HepG2 (cell line): Measurements from ENCODE around the gene ACTN3. TPM values are rescaled to one million over a fixed set of nuclear protein-coding genes. Genes with fewer than 3 reads are reported as not detected.

Source experiments
- AGO2 ChIP-seq: fragments of 200-400 bp; formaldehyde crosslinking; optimal IDR thresholded peaks from 2 replicates; pipeline ENCODE3; 2017; ENCODE audit warnings: mild to moderate bottlenecking, low read depth, low read length, moderate library complexity
- HDAC1 ChIP-seq: sonication (generic); formaldehyde crosslinking; IDR thresholded peaks from 2 replicates; pipeline ENCODE4 v1.5.1; 2020; ENCODE audit warnings: mild to moderate bottlenecking, missing genetic modification reagents
- JUNB ChIP-seq: sonication (generic); formaldehyde crosslinking; IDR thresholded peaks from 2 replicates; pipeline ENCODE4 v1.8.0; 2022; ENCODE audit warnings: missing genetic modification reagents, mild to moderate bottlenecking, borderline replicate concordance
- KDM2A ChIP-seq: sonication (generic); formaldehyde crosslinking; IDR thresholded peaks from 2 replicates; pipeline ENCODE4 v1.4.0; 2020; ENCODE audit warnings: low read depth, missing genetic modification reagents, borderline replicate concordance
- MLLT10 ChIP-seq: sonication (generic); formaldehyde crosslinking; IDR thresholded peaks from 2 replicates; pipeline ENCODE4 v1.4.0; 2020; ENCODE audit warnings: missing genetic modification reagents
- MXI1 ChIP-seq: IDR thresholded peaks from 3 replicates; pipeline ENCODE4 v1.6.1; 2012; ENCODE audit warnings: low read depth, low read length, inconsistent platforms, borderline replicate concordance
- PAX8 ChIP-seq: sonication (generic); formaldehyde crosslinking; IDR thresholded peaks from 2 replicates; pipeline ENCODE4 v1.8.0; 2022; ENCODE audit warnings: mild to moderate bottlenecking, missing genetic modification reagents, borderline replicate concordance
- POLR2AphosphoS2 ChIP-seq: IDR thresholded peaks from 2 replicates; pipeline ENCODE4 v1.6.1; 2011; ENCODE audit warnings: low read depth, low read length, improper control_type of control experiment
- REL ChIP-seq: sonication (generic); formaldehyde crosslinking; conservative IDR thresholded peaks from 2 replicates; pipeline ENCODE4 v1.8.0; 2022; ENCODE audit warnings: mild to moderate bottlenecking, missing genetic modification reagents, moderate library complexity
- RNF2 ChIP-seq: fragments of 450-650 bp; conservative IDR thresholded peaks from 2 replicates; pipeline ENCODE4 v1.6.1; 2016; ENCODE audit warnings: low read depth
- SALL1 ChIP-seq: sonication (generic); formaldehyde crosslinking; IDR thresholded peaks from 2 replicates; pipeline ENCODE4 v1.8.0; 2022; ENCODE audit warnings: mild to moderate bottlenecking, missing genetic modification reagents
- SATB2 ChIP-seq: sonication (generic); formaldehyde crosslinking; IDR thresholded peaks from 2 replicates; pipeline ENCODE4 v1.5.0; 2020; ENCODE audit warnings: missing genetic modification reagents
- SIX1 ChIP-seq: sonication (generic); formaldehyde crosslinking; IDR thresholded peaks from 2 replicates; pipeline ENCODE4 v1.4.0; 2020; ENCODE audit warnings: missing genetic modification reagents, borderline replicate concordance
- SMYD3 ChIP-seq: sonication (generic); formaldehyde crosslinking; IDR thresholded peaks from 2 replicates; pipeline ENCODE4 v1.8.1; 2023; ENCODE audit warnings: mild to moderate bottlenecking, missing genetic modification reagents
- THYN1 ChIP-seq: sonication (generic); formaldehyde crosslinking; IDR thresholded peaks from 2 replicates; pipeline ENCODE4 v1.8.1; 2023; ENCODE audit warnings: low read depth, mild to moderate bottlenecking, moderate library complexity, missing genetic modification reagents, borderline replicate concordance
- XRCC5 ChIP-seq: fragments of 200-400 bp; formaldehyde crosslinking; optimal IDR thresholded peaks from 2 replicates; pipeline ENCODE3; 2017; ENCODE audit warnings: mild to moderate bottlenecking, low read length
- ZEB1 ChIP-seq: IDR thresholded peaks from 2 replicates; pipeline ENCODE4 v1.6.1; 2012; ENCODE audit warnings: mild to moderate bottlenecking, low read depth, inconsistent platforms; ENCODE audit not compliant: insufficient replicate concordance
- ZMYM4 ChIP-seq: sonication (generic); formaldehyde crosslinking; IDR thresholded peaks from 2 replicates; pipeline ENCODE4 v1.8.1; 2023; ENCODE audit warnings: mild to moderate bottlenecking, missing genetic modification reagents
- ZNF160 ChIP-seq: sonication (generic); formaldehyde crosslinking; IDR thresholded peaks from 2 replicates; pipeline ENCODE4 v1.8.0; 2022; ENCODE audit warnings: mild to moderate bottlenecking, inconsistent platforms, missing genetic modification reagents
- ZNF24 ChIP-seq: fragments of 450-650 bp; IDR thresholded peaks from 2 replicates; pipeline ENCODE4 v1.6.1; 2017; ENCODE audit warnings: antibody characterized with exemption, mild to moderate bottlenecking
- ZNF274 ChIP-seq: sonication (generic); formaldehyde crosslinking; IDR thresholded peaks from 2 replicates; pipeline ENCODE4 v1.5.1; 2020; ENCODE audit warnings: mild to moderate bottlenecking, missing genetic modification reagents
- ZNF354B ChIP-seq: sonication (generic); formaldehyde crosslinking; IDR thresholded peaks from 2 replicates; pipeline ENCODE4 v1.8.0; 2022; ENCODE audit warnings: mild to moderate bottlenecking, missing genetic modification reagents
- ZNF543 ChIP-seq: sonication (generic); formaldehyde crosslinking; IDR thresholded peaks from 2 replicates; pipeline ENCODE4 v1.4.0; 2020; ENCODE audit warnings: mild to moderate bottlenecking, missing genetic modification reagents
- ZNF546 ChIP-seq: sonication (generic); formaldehyde crosslinking; conservative IDR thresholded peaks from 2 replicates; pipeline ENCODE4 v1.8.1; 2023; ENCODE audit warnings: mild to moderate bottlenecking, missing genetic modification reagents
- ZNF562 ChIP-seq: sonication (generic); formaldehyde crosslinking; IDR thresholded peaks from 2 replicates; pipeline ENCODE4 v1.8.0; 2022; ENCODE audit warnings: missing genetic modification reagents, borderline replicate concordance
- ZNF567 ChIP-seq: sonication (generic); formaldehyde crosslinking; IDR thresholded peaks from 2 replicates; pipeline ENCODE4 v1.8.1; 2023; ENCODE audit warnings: mild to moderate bottlenecking, missing genetic modification reagents, borderline replicate concordance
- ZNF672 ChIP-seq: sonication (generic); formaldehyde crosslinking; IDR thresholded peaks from 2 replicates; pipeline ENCODE4 v1.8.1; 2022; ENCODE audit warnings: missing genetic modification reagents
- ZNF816 ChIP-seq: sonication (generic); formaldehyde crosslinking; IDR thresholded peaks from 2 replicates; pipeline ENCODE4 v1.8.0; 2022; ENCODE audit warnings: missing genetic modification reagents, mild to moderate bottlenecking, borderline replicate concordance
- ZNF839 ChIP-seq: sonication (generic); formaldehyde crosslinking; IDR thresholded peaks from 2 replicates; pipeline ENCODE4 v1.4.0; 2020; ENCODE audit warnings: missing genetic modification reagents, mild to moderate bottlenecking, borderline replicate concordance
- ZZZ3 ChIP-seq: sonication (generic); formaldehyde crosslinking; IDR thresholded peaks from 2 replicates; pipeline ENCODE4 v1.4.0; 2020; ENCODE audit warnings: missing genetic modification reagents, mild to moderate bottlenecking, borderline replicate concordance
- polyA plus RNA-seq, 8 experiments: library from polyadenylated mRNA; depleted of rRNA in 3 of 8; stranded (reverse) in 7 of 8; unstranded in 1 of 8; fragments of >200 nt; fragmentation: Illumina TruSeq in 4 of 8; extraction: Trizol in 4 of 8; gene quantifications; 2 replicates each; pipeline versions ENCODE4 v1.2.1 to v1.2.3, GENCODE V29; 2011 to 2016; ENCODE audit warnings: low read depth in 4 of 8, missing spikeins in 1 of 8, mixed read lengths in 1 of 8; ENCODE audit not compliant: insufficient read depth in 1 of 8
- total RNA-seq, 5 experiments: library from RNA; depleted of rRNA; stranded (reverse); fragments of >200 nt; fragmentation: Illumina TruSeq; extraction: Trizol; gene quantifications; 2 replicates each; pipeline ENCODE4 v1.2.3, GENCODE V29; 2016; ENCODE audit warnings: low read depth in 1 of 5
- TF ChIP-seq, protein P1 (sequence below): sonication (generic); formaldehyde crosslinking; IDR thresholded peaks from 2 replicates; pipeline ENCODE4 v1.5.0; 2020; ENCODE audit warnings: missing genetic modification reagents, mild to moderate bottlenecking, borderline replicate concordance
- TF ChIP-seq, protein P2 (sequence below): sonication (generic); formaldehyde crosslinking; IDR thresholded peaks from 2 replicates; pipeline ENCODE4 v1.8.1; 2023; ENCODE audit warnings: mild to moderate bottlenecking, missing genetic modification reagents, borderline replicate concordance

Gene ACTN3
- total and polyA plus RNA-seq, 2 of the 13 experiments (the other 11 are each of a cell fraction or from before 2014, with no cell fraction given): 0.04 to 0.09 TPM

DNA sequence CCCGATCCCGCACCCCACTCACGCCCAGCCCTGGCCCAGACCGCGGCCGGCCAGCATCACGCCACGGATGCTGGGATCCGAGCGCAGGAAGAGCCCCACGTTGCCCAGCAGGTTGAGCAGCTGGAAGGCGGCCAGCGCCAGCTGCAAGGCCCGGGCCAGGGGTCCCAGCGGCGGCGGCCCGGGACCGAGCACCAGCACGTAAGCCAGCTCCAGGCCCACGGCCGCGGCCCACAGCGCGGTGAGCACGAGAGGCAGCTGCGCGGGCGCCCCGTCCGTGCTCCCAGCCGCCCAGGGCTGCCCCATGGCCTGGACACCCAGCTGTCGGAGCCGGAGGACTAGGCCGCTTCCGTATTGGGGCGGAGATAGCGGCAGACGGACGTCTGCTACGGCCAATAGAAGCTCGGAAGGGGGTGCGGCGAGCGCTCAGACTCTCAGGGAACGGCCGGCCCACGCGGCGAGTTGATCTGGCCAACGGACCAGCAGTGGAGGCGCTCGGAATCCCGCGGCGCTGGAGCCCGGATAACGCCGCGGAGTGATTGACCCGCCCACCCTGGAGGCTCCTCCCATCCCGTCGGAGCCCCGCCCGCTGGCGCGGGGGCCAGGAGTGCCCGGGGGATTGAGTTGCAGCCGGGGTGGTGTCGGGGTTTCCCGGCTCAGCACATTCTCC is 869 bp upstream of the ACTN3 start, which contains the start of gene ZDHHC24 (continued):
- TF ChIP-seq ZNF839 (CRISPR knock-in tag) (no peak; the same call in 1 of the 2 replicates), ZNF354B (CRISPR knock-in tag) (no peak), SMYD3 (CRISPR knock-in tag) (no peak), ZNF672 (CRISPR knock-in tag) (no peak), ZNF543 (CRISPR knock-in tag) (no peak), ZNF546 (CRISPR knock-in tag) (peak; percentile 57; the same call in 1 of the 2 replicates), ZNF567 (CRISPR knock-in tag) (no peak), POLR2AphosphoS2 (no peak), HDAC1 (CRISPR knock-in tag) (peak; percentile 76), ZMYM4 (CRISPR knock-in tag) (no peak), ZNF562 (CRISPR knock-in tag) (no peak), ZNF274 (CRISPR knock-in tag) (no peak), SATB2 (no peak), REL (CRISPR knock-in tag) (0 out of 2 replicates have a peak, but pooled peaks have one; percentile 55), THYN1 (CRISPR knock-in tag) (no peak), SIX1 (no peak), JUNB (CRISPR knock-in tag) (no peak), KDM2A (CRISPR knock-in tag) (peak; percentile 83), SALL1 (CRISPR knock-in tag) (peak; percentile 65), ZNF24 (no peak), RNF2 (peak; percentile 65), ZZZ3 (peak; percentile 47; the same call in 1 of the 2 replicates), XRCC5 (no peak), MLLT10 (CRISPR knock-in tag) (no peak), PAX8 (CRISPR knock-in tag) (0 out of 2 replicates have a peak, but pooled peaks have one; percentile 77), AGO2 (no peak), ZNF816 (CRISPR knock-in tag) (no peak), ZEB1 (no peak), MXI1 (peak; percentile 71; the same call in 1 of the 3 replicates), ZNF160 (peak; percentile 62; the same call in 1 of the 2 replicates)
- TF ChIP-seq, protein P1, sequence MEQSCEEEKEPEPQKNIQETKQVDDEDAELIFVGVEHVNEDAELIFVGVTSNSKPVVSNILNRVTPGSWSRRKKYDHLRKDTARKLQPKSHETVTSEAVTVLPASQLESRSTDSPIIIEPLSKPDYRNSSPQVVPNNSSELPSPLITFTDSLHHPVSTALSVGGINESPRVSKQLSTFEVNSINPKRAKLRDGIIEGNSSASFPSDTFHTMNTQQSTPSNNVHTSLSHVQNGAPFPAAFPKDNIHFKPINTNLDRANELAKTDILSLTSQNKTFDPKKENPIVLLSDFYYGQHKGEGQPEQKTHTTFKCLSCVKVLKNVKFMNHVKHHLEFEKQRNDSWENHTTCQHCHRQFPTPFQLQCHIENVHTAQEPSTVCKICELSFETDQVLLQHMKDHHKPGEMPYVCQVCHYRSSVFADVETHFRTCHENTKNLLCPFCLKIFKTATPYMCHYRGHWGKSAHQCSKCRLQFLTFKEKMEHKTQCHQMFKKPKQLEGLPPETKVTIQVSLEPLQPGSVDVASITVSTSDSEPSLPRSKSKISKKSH (CRISPR knock-in tag): no peak
- TF ChIP-seq, protein P2, sequence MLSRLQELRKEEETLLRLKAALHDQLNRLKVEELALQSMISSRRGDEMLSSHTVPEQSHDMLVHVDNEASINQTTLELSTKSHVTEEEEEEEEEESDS (CRISPR knock-in tag): no peak
